Measurements from ENCODE around the gene RNASEH2A. TPM values are rescaled to one million over a fixed set of nuclear protein-coding genes. Genes with fewer than 3 reads are reported as not detected.

The RNASEH2A gene
- total and polyA plus RNA-seq, 2 of the 13 experiments (the other 11 are each of a cell fraction or from before 2014, with no cell fraction given), result 25.1 to 35.8 TPM

DNA sequence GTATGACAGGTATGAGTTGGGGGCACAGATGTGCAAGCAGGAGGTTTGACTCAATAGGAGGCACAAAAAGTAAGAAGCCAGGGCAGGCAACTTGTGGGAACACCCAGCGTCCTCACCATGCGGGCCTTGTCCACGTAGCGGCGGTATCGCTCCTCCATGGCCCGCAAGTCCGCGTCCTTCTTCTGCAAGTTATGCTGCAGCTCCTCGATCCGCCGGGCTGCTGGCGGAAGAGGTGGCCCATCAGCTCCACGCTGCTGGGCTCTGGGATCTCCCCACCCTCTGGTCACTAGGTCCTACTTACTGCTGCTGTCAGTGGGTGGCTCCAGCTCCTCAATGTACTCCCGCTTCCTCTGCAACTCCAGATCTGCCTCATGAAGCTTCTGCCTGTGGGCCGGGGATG lies 41.7 kb upstream of the RNASEH2A start:
- BruUV-seq (replicated peaks), result no TSS peak
- no peaks in the 10 kb centered on the region for H3K79me2 ChIP-seq (ENCODE audit: insufficient read depth, low read length)
- H3K4me2 ChIP-seq (ENCODE audit: low read depth, low read length), result no peak overlapping the region
- POLR2A ChIA-PET, result interaction anchor here (1.1 kb wide), 1 partner anchor 9 kb away, joined by 4 read pairs; no protein-coding TSS in a partner anchor
- H3K9ac ChIP-seq (ENCODE audit: insufficient read depth, low read depth, low read length), result no peak overlapping the region
- FAIRE-seq, result no peak
- no peak for ATAC-seq
- no peak overlapping the region for H2AFZ ChIP-seq (ENCODE audit: low read length)
- 97% methylated on average over 14 of the region's 16 CpGs for WGBS (ENCODE audit: low lambda C conversion rate)
- CTCF ChIA-PET (ENCODE audit: low intra/inter-chr PET ratio, low total read pairs), result interaction anchor here (1.8 kb wide), 1 partner anchor 32 kb away, joined by 6 read pairs; no protein-coding TSS in a partner anchor
- DNase-seq (ENCODE audit: low spot score), result no peak
- in situ Hi-C loops (cut with HindIII; ENCODE audit: extremely low pct_ligation_motif_present, low pct_unique_long_range_greater_than_20kb), result loop anchor here (5.0 kb wide), 1 partner anchor 38 kb away; the partner anchor contains the start of genes PRDX2 and THSD8
- no peaks in the 10 kb centered on the region for H4K20me1 ChIP-seq (ENCODE audit: insufficient read depth, low read length)
- H3K36me3 ChIP-seq (replicated peaks in 1 of 2; ENCODE audit: control insufficient read depth in 1 of 2, insufficient read depth in 2 of 2, low read length in 2 of 2), result 0 out of 5 replicates have a peak, but pooled peaks cover 0 to 1% of the 10 kb centered on the region in 2 experiments
- intact Hi-C loops (cut with micrococcal nuclease; ENCODE audit: unreplicated experiment), result no loop called here
- no peak overlapping the region for H3K27ac ChIP-seq (ENCODE audit: extremely low read length, insufficient read depth, low read length)
- H3K27me3 ChIP-seq (ENCODE audit: control insufficient read depth in 1 of 2, insufficient read depth in 2 of 2, low read length in 2 of 2), result no peaks in the 10 kb centered on the region
- H3K4me3 ChIP-seq (replicated peaks in 1 of 3; ENCODE audit: insufficient read depth in 1 of 3, low read depth in 2 of 3, low read length in 3 of 3), result no peak overlapping the region
- no peaks in the 10 kb centered on the region for H3K9me3 ChIP-seq (ENCODE audit: low read length)
- 0 out of 2 replicates have a peak, but pooled peaks cover 4% of the 10 kb centered on the region for H3K4me1 ChIP-seq (ENCODE audit: insufficient read depth, low read length)
- TF ChIP-seq ZNF235 (CRISPR knock-in tag; IDR thresholded peaks at IDR 0.05; ENCODE audit: borderline replicate concordance), result no peak
- TF ChIP-seq, protein P1, sequence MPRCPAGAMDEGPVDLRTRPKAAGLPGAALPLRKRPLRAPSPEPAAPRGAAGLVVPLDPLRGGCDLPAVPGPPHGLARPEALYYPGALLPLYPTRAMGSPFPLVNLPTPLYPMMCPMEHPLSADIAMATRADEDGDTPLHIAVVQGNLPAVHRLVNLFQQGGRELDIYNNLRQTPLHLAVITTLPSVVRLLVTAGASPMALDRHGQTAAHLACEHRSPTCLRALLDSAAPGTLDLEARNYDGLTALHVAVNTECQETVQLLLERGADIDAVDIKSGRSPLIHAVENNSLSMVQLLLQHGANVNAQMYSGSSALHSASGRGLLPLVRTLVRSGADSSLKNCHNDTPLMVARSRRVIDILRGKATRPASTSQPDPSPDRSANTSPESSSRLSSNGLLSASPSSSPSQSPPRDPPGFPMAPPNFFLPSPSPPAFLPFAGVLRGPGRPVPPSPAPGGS (CRISPR knock-in tag; IDR thresholded peaks at IDR 0.05), result no peak
- no peak for TF ChIP-seq FOXA1 (IDR thresholded peaks at IDR 0.05)
- TF ChIP-seq FOXA1 (CRISPR knock-in tag; IDR thresholded peaks at IDR 0.05), result no peak
- TF ChIP-seq PRDM15 (CRISPR knock-in tag; IDR thresholded peaks at IDR 0.05), result no peak
- no peak for TF ChIP-seq SALL2 (CRISPR knock-in tag; IDR thresholded peaks at IDR 0.05)
- TF ChIP-seq KMT2A (CRISPR knock-in tag; IDR thresholded peaks at IDR 0.05), result no peak
- TF ChIP-seq SAFB2 (CRISPR knock-in tag; IDR thresholded peaks at IDR 0.05; ENCODE audit: borderline replicate concordance, low read depth), result no peak
- TF ChIP-seq FOXJ3 (CRISPR knock-in tag; IDR thresholded peaks at IDR 0.05; ENCODE audit: borderline replicate concordance), result no peak
- no peak for TF ChIP-seq ZNF451 (CRISPR knock-in tag; IDR thresholded peaks at IDR 0.05)
- no peak for TF ChIP-seq MXD4 (CRISPR knock-in tag; IDR thresholded peaks at IDR 0.05)
- TF ChIP-seq EHMT2 (IDR thresholded peaks at IDR 0.05; ENCODE audit: borderline replicate concordance, low read depth, low read length), result no peak
- no peak for TF ChIP-seq MNT (IDR thresholded peaks at IDR 0.05)
- TF ChIP-seq, protein P2, sequence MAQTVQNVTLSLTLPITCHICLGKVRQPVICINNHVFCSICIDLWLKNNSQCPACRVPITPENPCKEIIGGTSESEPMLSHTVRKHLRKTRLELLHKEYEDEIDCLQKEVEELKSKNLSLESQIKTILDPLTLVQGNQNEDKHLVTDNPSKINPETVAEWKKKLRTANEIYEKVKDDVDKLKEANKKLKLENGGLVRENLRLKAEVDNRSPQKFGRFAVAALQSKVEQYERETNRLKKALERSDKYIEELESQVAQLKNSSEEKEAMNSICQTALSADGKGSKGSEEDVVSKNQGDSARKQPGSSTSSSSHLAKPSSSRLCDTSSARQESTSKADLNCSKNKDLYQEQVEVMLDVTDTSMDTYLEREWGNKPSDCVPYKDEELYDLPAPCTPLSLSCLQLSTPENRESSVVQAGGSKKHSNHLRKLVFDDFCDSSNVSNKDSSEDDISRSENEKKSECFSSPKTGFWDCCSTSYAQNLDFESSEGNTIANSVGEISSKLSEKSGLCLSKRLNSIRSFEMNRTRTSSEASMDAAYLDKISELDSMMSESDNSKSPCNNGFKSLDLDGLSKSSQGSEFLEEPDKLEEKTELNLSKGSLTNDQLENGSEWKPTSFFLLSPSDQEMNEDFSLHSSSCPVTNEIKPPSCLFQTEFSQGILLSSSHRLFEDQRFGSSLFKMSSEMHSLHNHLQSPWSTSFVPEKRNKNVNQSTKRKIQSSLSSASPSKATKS (CRISPR knock-in tag; IDR thresholded peaks at IDR 0.05), result no peak
- no peak for TF ChIP-seq ZFYVE20 (CRISPR knock-in tag; IDR thresholded peaks at IDR 0.05; ENCODE audit: borderline replicate concordance, low read depth)
- no peak for TF ChIP-seq NFKB2 (CRISPR knock-in tag; IDR thresholded peaks at IDR 0.05; ENCODE audit: borderline replicate concordance)
- no peak for TF ChIP-seq ZNF703 (CRISPR knock-in tag; IDR thresholded peaks at IDR 0.05; ENCODE audit: borderline replicate concordance)
